Upper lobe of right lung (tissue), 1 donor: Measurements from ENCODE around the gene ZNF45. TPM values are rescaled to one million over a fixed set of nuclear protein-coding genes. Genes with fewer than 3 reads are reported as not detected.
"Not testable (repeated sequence)": the region's sequence is repeated elsewhere in the genome, so short reads cannot be mapped to it uniquely, and the experiment has no call there.

ENCODE experiments used
- ATAC-seq: fragments of 200-7000 bp; cut with Tn5 transposase; one replicate; pipeline ENCODE4 v1.9.1; 2020; ENCODE audit warnings: mild to moderate bottlenecking, moderate library complexity
- DNase-seq: peaks from one replicate; pipeline ENCODE4 v3.0.0-alpha.2; 2020
- H3K27ac ChIP-seq: fragments of 200-600 bp; one replicate; pipeline ENCODE4 v1.8.0; 2022
- H3K27me3 ChIP-seq: fragments of 200-600 bp; one replicate; pipeline ENCODE4 v1.8.0; 2022; ENCODE audit warnings: mild to moderate bottlenecking
- H3K36me3 ChIP-seq: fragments of 200-600 bp; one replicate; pipeline ENCODE4 v1.8.0; 2022
- H3K4me1 ChIP-seq: fragments of 200-600 bp; one replicate; pipeline ENCODE4 v1.8.0; 2022
- H3K4me3 ChIP-seq: fragments of 200-600 bp; one replicate; pipeline ENCODE4 v1.8.0; 2022; ENCODE audit warnings: mild to moderate bottlenecking
- H3K9me3 ChIP-seq: fragments of 200-600 bp; one replicate; pipeline ENCODE4 v1.8.0; 2022
- CTCF ChIP-seq: fragments of 200-600 bp; IDR thresholded peaks from one replicate; pipeline ENCODE4 v1.8.0; 2022; ENCODE audit warnings: antibody characterized with exemption
- intact Hi-C: fragments of 100-400 bp; cut with DNase I; formaldehyde crosslinking; loops from one replicate; pipeline ENCODE4 v1.11.0; 2022
- total RNA-seq: library from RNA; stranded (reverse); fragmentation: NEBNext Ultra II Directional; extraction: Animal tissue kit (Norgen Biotek cat#: 25700); gene quantifications from one replicate; pipeline ENCODE4 v1.2.1, GENCODE V29; 2021
- donor health status: DM: no; HTN: yes; CAD: no; lungs with severe emphysema.

Gene ZNF45
- total RNA-seq, 1 donor from 2014 or later: 14.0 TPM

DNA sequence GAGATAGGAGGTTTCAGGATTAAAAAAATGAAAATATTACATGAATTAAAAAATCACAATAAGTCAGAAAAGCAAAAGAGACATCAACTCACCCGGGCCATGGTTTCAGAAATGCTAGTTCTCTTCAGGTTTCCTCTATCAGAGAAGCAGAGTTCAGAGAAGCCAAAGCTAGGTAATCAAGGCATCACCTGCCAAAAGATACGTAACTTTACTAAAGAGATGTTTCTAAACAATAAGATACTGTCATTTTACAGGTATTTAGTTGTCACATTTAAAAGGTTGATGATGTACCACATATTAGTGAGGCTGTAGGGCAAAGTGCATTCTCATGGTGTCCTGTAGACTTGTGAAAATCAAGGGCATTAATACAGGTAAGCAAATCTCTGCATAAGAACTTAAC is 51.2 kb downstream of the ZNF45 start, which contains the start of gene ZNF404:
Gene ZNF404 (minus strand): TSS at position 101 of the 400 bp plus-strand sequence.
- H3K4me1 ChIP-seq: no peaks in the 10 kb centered on the region
- H3K36me3 ChIP-seq: no peaks in the 10 kb centered on the region
- intact Hi-C loops: no loop called here
- H3K27me3 ChIP-seq: no peaks in the 10 kb centered on the region
- H3K4me3 ChIP-seq: no peak within 1 kb of the TSS
- H3K9me3 ChIP-seq: peaks cover 39% of the 10 kb centered on the region
- ATAC-seq (no peak), DNase-seq (no peak)
- TF ChIP-seq CTCF: no peak
- no peak within 1 kb of the TSS for H3K27ac ChIP-seq

DNA sequence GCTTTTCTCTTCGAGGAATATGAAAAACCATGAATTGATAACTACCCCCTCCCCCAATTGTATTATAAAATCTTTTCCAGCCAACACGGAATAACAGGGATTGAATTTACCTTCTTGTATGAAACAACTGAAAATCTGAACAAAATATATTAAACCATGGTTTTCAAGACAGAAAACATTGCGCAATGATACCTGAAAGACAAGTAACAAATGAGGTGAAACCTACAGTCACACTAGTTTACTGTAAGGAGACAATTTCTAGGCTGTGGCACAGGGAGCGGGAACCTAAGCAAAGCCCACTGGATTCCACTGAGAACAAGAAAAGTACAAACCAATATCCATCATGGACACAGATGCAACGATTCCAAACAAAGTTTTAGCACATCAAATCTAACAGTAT is 54.6 kb downstream of the ZNF45 start:
- DNase-seq (no peak), ATAC-seq (no peak)
- Histone ChIP-seq H3K4me3 (no peak overlapping the region), H3K9me3 (peaks cover 30% of the 10 kb centered on the region), H3K36me3 (no peaks in the 10 kb centered on the region), H3K27me3 (no peaks in the 10 kb centered on the region), H3K27ac (no peak overlapping the region), H3K4me1 (no peaks in the 10 kb centered on the region)
- TF ChIP-seq CTCF: no peak
- intact Hi-C loops: no loop called here

GRCh38 chr19:43872547-43873336 is 62.3 kb downstream of the ZNF45 start:
- TF ChIP-seq CTCF: no peak
- H3K4me1 ChIP-seq: no peaks in the 10 kb centered on the region
- DNase-seq (no peak), ATAC-seq (no peak)
- H3K36me3 ChIP-seq: no peaks in the 10 kb centered on the region
- intact Hi-C loops: no loop called here
- no peak overlapping the region for H3K27ac ChIP-seq
- peaks cover 82% of the 10 kb centered on the region for H3K9me3 ChIP-seq
- H3K4me3 ChIP-seq: no peak overlapping the region
- no peaks in the 10 kb centered on the region for H3K27me3 ChIP-seq

DNA sequence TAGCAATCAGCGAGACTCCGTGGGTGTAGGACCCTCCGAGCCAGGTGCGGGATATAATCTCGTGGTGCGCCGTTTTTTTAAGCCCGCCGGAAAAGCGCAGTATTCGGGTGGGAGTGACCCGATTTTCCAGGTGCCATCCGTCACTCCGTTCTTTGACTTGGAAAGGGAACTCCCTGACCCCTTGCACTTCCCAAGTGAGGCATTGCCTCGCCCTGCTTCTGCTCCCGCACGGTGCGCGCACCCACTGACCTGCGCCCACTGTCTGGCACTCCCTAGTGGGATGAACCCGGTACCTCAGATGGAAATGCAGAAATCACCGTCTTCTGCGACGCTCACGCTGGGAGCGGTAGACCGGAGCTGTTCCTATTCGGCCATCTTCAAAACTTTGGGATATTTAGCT is 68.2 kb downstream of the ZNF45 start:
- DNase-seq, intact Hi-C loops, H3K27me3 ChIP-seq, ATAC-seq, H3K4me1 ChIP-seq, H3K36me3 ChIP-seq, H3K4me3 ChIP-seq, H3K27ac ChIP-seq: not testable (repeated sequence)
- peaks cover 70% of the 10 kb centered on the region for H3K9me3 ChIP-seq

Other genes with a start within 250 kb of the ZNF45 start
- not detected for gene IRGC, start 219.2 kb downstream of the ZNF45 start, total RNA-seq
- 44.7 TPM for gene SMG9, start 180.3 kb downstream of the ZNF45 start, total RNA-seq
- 7.3 TPM for gene KCNN4, start 154.3 kb downstream of the ZNF45 start, total RNA-seq
- 3.6 TPM for gene LYPD5, start 132.8 kb downstream of the ZNF45 start, total RNA-seq
- 11.7 TPM for gene ZNF283, start 108.0 kb downstream of the ZNF45 start, total RNA-seq
- 2.4 TPM for gene ZNF404, start 51.3 kb downstream of the ZNF45 start, total RNA-seq
- gene ZNF221, start 15.9 kb upstream of the ZNF45 start, total RNA-seq: 3.9 TPM
- gene ZNF155, start 48.9 kb upstream of the ZNF45 start, total RNA-seq: 8.7 TPM
- gene ZNF230, start 67.7 kb upstream of the ZNF45 start, total RNA-seq: 5.2 TPM
- 4.5 TPM for gene ZNF222, start 90.1 kb upstream of the ZNF45 start, total RNA-seq
- 5.8 TPM for gene ZNF223, start 116.8 kb upstream of the ZNF45 start, total RNA-seq
- gene ZNF284, start 136.9 kb upstream of the ZNF45 start, total RNA-seq: 2.9 TPM
- gene ZNF224, start 159.1 kb upstream of the ZNF45 start, total RNA-seq: 24.8 TPM
- gene ZNF225, start 178.1 kb upstream of the ZNF45 start, total RNA-seq: 5.8 TPM
- 10.4 TPM for gene ZNF234, start 206.3 kb upstream of the ZNF45 start, total RNA-seq
- 16.8 TPM for gene ZNF226, start 229.8 kb upstream of the ZNF45 start, total RNA-seq